SKM-1 treated with dmso at 0.1 percent for 144 hours (cell line): ENCODE measurements around the gene TRPM5.

Source experiments
- DNase-seq: peaks from one replicate; lab custom pipeline; 2025; ENCODE audit not compliant: unreplicated experiment; lab: John Stamatoyannopoulos, UW

TRPM5 gene

DNA sequence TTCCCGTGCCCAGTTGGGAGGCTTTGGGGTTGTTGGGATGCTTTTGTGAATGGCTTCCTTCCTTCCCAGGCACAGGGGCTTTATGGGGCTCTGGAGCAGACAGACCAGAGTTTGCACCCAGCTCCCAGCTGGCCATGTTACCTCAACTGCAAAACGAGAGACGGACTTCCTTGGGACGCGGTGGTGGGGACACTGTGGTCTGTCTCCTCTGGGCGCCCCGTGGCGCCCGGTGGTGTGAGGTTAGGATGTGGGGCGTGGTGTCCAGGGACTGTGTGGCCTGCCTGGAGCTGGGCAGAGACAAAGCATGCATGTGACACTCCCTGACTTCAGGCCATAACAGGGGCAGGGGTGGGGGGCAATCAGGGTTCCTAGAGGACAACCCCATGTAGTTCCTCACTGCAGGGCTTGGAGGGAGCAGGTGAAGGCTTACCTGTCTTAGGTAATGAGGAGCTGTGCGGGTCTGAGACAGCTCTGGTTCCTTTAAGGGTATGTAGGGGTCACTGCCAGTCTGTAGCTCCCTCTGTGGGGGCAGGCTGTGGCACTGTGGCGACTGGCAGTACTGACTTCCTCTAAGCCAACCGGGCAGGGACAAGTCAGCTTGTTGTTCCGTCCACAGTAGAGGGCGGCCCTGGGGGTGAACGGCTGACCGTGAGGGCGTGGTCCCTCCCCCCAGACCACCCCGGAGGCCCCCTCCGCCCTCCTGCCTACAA, 14.9 kb upstream of the TRPM5 start:
- no peak for DNase-seq

GRCh38 chr11:2458321-2458720, 14.0 kb upstream of the TRPM5 start:
- DNase-seq = no peak

DNA sequence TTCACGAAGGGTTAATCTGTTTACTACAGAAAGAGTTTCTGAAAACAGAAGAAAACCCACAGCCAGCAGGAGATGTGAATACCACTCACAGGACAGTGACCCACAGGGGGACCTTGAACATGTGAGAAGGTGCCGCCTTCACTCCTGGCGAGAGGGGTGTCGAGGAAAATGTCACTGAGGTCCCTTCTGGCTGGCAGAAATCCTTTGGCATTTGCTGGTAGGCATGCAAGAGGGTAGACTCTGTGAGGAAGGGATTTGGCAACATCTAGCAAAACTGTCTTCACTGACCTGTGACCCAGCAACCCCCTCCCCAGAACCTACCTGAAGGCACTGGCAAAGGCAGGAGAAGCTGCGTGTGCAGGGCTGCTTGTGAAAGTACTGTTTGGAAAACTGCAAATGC, 9.1 kb upstream of the TRPM5 start:
- DNase-seq = no peak

- DNase-seq = no peak
Measured at GRCh38 chr11:2452321-2453012, 8.2 kb upstream of the TRPM5 start.

DNA sequence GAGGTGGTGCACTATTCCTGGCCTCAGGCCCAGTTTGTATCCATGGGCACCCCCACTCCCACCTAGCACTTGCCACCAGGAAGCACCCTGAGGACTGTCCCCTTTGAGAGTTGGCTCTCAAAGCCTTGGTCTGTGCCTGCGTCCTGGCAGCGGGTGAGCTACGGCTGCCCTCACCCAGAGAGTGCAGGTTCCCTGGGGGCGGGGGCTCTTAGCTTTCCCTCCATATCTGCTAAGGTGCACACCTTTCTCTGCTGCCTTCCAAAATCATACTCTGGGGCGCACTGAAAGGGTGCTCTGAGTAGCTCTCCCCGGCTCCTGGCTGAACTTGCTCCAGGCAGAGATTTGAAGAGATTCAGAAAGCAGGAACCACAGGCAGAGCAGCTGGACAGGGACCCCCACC, 7.6 kb upstream of the TRPM5 start:
- DNase-seq = no peak

GRCh38 chr11:2451336-2451735, 7.0 kb upstream of the TRPM5 start:
- DNase-seq = no peak

DNA sequence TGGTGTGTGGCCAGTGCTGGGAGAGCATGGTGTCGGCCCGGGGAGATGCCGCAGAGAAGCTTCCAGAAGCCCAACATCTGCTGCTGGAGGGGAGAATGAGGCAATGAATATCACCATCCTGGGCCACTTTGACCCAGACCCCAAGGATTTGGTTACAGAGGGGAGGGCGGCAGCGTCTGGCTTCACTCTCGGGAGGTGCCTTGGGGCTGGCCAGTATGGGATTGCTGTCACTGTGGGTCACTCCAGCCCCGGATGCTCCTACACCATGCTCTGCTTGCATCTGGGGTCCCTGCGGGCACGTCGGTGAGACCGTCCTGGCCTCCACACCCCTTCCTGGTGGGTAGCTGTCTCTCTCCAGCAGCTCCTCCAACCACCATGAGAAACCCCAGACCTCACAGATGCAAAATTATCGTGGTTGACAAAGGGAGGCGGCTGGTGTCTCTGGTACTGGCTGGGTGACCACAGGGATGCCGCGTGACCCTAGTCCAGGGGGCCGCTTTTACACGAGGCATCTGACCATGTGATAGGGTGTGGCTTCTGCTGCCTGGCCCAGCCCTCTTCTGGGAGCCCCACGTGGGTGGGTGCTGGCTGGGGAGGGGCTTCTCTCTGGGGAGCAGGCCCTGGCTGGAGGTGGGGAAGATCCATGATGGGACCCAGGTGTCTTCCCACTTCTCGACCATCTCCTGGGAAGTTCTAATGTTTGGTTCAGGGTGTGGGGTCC, 6.2 kb upstream of the TRPM5 start:
- DNase-seq = no peak

DNA sequence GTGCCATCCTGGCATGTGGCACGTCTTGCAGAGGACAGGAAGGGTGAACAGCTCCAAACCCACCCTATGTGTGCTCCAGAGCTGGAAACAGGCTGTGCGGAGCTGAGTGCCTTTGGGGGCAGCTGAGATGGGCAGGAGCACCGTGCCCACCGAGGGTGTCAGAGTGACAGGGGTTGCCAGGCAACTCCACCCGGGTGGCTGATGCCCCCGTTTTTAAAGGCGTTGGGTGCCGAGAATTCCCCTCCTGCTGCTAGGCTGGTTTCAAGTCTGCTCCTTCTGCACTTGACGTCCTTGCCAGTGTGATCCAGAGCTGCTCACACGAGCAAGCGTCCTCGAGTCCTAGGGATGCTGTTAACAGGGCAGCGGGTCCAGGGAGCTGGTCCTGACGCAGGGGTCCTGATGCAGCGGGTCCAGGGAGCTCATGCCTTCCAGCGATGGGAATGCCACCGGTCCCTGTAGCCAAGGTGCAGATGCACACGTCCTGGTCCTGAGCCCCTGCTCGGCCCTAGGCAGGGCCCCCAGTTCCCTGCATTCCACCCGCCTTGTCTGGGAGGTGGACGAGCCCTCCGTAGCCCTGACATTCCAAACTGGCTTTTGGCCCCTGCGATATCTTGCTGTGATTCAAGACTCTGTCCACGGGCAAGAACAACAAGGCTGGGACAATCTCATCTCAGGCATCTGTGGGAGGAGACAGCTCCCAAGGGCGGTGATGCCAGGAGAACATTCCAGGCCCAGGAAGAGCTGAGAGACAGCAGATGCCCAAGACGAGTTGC, 5.4 kb upstream of the TRPM5 start:
- no peak for DNase-seq

DNA sequence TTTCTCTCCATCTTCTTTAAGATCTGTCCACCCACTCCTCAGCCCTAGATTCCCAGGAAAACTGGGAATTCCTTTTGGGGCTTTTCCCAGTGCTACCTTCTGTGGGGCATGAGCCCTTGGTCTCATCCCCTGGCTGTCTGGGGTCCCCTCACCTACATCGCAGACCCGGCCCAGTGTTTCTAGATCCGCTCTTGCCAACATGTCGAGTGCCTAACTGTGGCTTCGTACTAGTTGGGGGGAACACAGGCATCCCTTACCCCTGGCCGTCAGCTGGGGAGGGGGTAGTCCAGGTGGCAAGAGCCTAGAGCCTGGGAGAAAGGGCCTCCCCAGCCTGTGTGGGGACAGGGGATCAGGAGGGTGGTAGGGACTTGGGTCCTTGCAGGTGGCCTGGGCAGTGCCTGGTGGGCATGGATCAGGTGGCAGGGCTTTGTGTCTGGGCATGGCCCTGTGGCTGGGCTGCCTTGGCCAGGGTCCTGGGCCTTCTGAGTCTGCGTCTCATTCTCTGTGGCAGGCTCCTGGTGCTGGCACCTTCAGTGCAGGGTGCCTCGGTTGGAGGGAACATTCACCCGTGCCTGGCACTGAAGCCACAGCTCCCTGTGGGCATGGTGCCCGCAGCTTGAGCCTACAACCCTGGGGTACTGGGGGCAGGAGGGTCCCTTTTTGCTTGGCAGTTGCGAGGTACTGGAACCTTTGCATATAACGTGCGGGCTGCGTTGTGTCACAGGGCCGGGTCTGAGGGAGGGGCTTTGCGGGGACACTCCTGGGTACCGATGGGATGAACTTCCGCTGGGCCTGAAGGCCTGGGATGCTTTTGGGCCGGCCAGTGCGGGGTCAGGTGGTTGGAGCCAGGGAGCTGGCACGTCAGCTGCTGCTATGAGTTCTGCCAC, 4.6 kb upstream of the TRPM5 start:
- no peak for DNase-seq

DNA sequence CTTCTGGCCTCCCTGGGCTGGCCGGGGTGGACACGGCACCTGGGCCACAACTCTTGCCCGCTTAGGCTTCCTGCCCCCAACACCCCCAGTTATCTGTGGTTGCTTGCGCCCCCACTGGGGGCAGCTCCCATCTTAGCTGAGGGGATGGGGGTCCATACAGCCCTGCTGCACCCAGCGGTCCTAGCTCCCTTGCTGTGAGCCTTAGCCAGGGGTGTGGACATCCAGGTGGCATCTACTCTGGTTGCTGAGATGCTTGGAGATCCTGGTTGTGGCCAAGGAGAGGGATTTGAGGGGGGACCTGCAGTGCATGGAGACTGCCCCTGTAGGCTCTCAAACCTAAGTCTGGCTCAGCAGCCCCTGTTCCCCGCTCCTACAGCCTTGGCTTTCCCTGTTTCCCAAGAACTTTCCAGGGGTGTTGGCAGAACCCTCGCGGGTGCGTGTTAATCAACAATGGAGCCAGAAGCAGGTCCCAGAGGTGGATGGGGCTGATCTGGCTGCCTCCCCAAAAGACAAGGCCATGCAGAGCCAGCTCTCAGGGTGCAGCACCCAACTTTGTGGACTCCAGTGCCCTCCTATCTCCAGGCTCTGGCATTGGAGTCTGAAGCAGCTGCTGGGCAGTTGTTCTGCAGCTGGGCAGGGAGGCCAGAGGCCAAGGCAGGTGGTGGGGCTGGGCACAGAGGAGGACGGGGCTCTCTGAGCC, 3.8 kb upstream of the TRPM5 start:
- DNase-seq = no peak

DNA sequence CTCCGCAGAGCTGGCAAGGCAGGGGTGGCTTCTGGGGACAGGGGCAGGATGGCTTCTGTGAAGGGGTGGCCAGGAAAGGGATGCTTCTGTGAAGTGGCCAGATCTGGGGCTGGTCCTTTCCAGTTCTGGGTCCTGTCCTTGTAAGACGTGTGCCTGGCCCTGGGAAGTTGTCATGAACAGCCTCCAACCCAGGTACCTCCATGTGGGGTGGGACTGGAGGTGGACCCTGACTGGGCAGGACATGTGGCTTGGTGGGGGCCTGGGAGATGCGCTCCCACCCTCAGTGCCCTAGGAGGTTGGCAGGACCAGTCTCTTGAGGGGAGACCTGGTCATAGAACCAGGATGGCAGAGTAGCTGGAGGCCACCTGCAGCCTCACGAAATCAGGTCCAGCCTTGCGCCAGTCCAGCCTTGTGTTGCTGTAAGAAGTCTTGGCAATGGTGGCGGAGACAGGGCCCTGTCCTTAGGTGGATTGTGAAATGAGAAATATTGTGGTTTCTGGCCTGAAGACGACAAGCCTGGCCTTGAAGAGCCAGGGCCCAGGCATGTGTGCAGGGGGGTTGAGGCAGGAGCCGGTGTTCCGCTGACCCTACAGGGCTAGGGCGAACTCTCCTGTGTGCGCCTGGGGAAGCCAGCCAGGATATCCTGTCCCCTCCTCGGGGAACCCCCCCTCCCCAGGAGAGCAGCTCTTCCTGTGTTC, 3.1 kb upstream of the TRPM5 start:
- DNase-seq = peak; percentile 61

DNA sequence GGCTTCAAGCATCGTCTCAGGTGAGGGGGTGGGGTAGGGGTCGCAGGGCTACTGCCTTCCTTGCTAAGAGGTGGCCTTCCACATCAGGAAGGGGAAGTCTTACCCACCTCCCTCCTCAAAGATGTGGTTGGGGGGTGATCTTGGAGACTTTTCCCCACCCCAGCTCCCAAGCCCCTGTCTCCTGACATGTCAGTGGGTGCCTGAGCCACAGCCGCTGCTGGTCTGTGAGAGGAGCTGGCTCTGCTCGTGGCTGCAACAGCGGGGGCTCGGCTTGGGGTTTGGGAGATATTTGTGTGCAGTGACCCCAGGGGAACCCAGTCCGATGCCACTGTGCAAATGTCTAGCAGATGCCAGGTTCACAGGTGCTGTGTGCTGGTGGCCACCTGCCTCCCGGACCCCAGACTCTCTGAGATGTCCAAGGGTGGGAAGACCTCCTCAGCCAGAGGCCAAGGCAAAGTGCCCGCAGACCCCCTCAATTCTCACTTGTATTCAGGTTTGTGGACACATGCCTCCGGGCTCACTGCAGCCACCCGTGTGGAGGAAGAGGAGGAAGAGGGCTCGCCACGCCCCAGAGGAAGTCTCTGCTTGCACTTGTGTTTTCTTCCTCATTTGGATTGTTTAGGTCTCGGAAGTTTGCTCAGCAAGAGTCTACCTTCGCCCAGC, 2.4 kb upstream of the TRPM5 start:
- DNase-seq = peak; percentile 78

DNA sequence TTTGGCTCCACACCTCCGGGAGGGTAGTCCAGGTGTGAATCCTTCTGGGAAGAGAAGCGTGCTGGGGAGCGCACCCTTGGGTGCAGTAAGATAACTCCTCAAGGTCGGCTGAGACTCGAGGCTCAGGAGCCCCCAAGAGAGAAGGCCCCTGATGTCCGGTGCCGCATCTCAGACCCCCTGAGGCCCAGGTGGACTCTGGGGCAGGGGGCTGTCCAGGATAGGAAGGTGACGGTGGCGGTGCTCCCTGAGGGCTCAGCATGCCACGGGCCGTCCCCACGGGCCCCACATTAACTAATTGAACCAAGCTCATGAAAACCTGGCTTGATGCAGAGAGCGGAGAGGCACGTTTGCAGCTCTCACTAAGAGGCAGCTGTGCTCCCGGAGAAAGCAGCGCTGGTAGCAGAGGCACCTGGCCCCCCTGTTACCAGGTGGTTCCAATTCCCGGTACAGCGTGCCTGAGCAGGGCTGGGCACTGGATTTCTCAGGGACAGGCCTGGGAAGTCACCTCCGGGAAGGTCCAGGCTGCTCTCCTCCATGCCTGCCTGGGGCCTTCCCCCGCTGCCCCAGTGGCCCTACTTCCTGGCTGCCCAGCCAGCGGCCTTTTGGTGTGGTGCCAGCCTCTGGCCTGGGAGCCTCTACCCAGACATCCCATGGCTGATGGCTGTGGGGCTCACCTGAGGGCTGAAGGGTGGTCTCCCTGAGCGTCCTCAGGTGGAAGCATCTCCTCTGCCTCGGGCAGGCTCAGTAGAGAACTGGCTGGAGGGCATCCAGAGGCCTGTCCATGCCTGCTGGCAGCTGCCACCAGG, 1.6 kb upstream of the TRPM5 start:
- DNase-seq = no peak

DNA sequence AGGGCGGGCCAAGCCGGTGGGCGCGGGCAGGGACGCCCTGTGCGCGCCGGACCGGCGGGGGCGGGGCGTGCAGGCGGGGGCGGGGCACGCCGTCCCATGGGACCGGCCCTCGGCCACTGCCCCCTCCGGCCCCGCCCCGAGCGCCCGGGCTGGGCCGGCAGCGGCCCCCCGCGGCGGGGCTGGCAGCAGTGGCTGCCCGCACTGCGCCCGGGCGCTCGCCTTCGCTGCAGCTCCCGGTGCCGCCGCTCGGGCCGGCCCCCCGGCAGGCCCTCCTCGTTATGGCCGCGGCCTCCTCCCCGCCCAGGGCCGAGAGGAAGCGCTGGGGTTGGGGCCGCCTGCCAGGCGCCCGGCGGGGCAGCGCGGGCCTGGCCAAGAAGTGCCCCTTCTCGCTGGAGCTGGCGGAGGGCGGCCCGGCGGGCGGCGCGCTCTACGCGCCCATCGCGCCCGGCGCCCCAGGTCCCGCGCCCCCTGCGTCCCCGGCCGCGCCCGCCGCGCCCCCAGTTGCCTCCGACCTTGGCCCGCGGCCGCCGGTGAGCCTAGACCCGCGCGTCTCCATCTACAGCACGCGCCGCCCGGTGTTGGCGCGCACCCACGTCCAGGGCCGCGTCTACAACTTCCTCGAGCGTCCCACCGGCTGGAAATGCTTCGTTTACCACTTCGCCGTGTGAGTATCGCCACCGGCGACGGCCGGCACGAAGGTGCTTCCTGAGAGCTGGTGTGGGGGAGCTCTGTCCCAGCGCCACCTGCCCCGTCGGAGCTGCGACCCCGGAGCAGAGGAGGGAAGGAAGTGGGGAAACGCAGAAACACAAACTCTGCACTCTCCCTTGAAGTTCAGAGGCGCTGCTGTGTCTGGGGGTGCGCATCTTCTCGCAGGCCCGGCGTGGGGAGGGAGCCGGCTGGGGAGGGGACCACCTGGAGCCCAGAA, 769 bp upstream of the TRPM5 start, which contains the start of gene KCNQ1:
Gene KCNQ1 (plus strand): TSS at position 188 of the 925 bp plus-strand sequence. CDS start 91 bp downstream, at position 279.
- DNase-seq = peak; percentile 49

- DNase-seq = no peak
Measured at GRCh38 chr11:2443406-2443805, 908 bp downstream of the TRPM5 start.

- DNase-seq = no peak
Measured at GRCh38 chr11:2442589-2442988, 1.7 kb downstream of the TRPM5 start.

DNA sequence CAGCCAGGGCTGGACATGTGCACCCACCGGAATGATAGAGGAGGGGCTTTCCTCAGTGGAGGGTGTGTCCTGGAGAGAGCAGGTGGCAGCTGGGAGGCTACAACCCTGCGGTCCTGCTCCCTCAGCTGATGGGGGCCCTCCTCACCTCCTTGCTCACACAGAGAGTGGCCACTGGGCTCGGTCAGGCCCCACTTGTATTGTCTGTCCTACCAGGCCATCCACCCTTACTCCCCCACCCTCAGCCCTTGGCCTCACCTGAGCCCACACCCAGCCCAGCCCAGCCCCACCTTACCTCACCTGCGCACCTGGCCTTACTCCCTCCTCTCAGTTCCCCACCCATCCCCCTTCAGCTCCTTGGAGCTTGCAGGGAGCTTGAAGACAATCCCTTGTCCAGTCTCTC, 3.1 kb downstream of the TRPM5 start:
- DNase-seq = no peak
